ENCODE results near the gene CLIP4.

GRCh38 chr2:29079887-29080286 is 35.3 kb upstream of the CLIP4 start:
- no peak for TF ChIP-seq CTCF (conservative IDR thresholded peaks at IDR 0.05; ENCODE audit: low read depth, low read length)
- no peak for TF ChIP-seq EZH2 (IDR thresholded peaks at IDR 0.05; ENCODE audit: low read length, unreplicated experiment)
- no peak for TF ChIP-seq EZH2phosphoT487 (IDR thresholded peaks at IDR 0.05; ENCODE audit: borderline replicate concordance, low read length)
